Breast epithelium (tissue), 4 donors: ENCODE results near the gene FBXO40. TPM values are rescaled to one million over a fixed set of nuclear protein-coding genes. Genes with fewer than 3 reads are reported as not detected.
A peak's percentile ranks its signal among the peaks of the same experiment; 100 is the strongest.

ENCODE experiments used
- DNase-seq, 2 donors: peaks; one replicate each; pipeline ENCODE4 v3.0.0-alpha.2; 2019; ENCODE audit warnings: low spot score in 2 of 2
- H3K27ac ChIP-seq, 2 donors: fragments of 200-600 bp; sonication (generic) in 1 of 2; one replicate each; pipeline ENCODE4 v1.5.1; 2016 to 2019; ENCODE audit warnings: mild to moderate bottlenecking in 1 of 2
- H3K27me3 ChIP-seq, 2 donors: fragments of 200-600 bp; sonication (generic) in 1 of 2; one replicate each; pipeline versions ENCODE4 v1.5.1 to v1.6.0; 2017 to 2019; ENCODE audit warnings: control low read depth in 1 of 2, mild to moderate bottlenecking in 1 of 2
- H3K36me3 ChIP-seq: fragments of 200-600 bp; one replicate; pipeline ENCODE4 v1.5.1; 2019
- H3K4me1 ChIP-seq, 2 donors: fragments of 200-600 bp; sonication (generic); one replicate each; pipeline ENCODE4 v1.5.1; 2016 to 2019; ENCODE audit warnings: control low read depth in 1 of 2
- H3K4me3 ChIP-seq, 3 donors: fragments of 200-600 bp; sonication (generic); 1 replicate in 2 of 3; 2 replicates in 1 of 3; pipeline ENCODE4 v1.5.1; 2016 to 2019; ENCODE audit warnings: mild to moderate bottlenecking in 3 of 3, moderate library complexity in 2 of 3
- H3K9me3 ChIP-seq, 2 donors: fragments of 200-600 bp; sonication (generic) in 1 of 2; one replicate each; pipeline ENCODE4 v1.5.1; 2016 to 2019; ENCODE audit warnings: control low read depth in 1 of 2
- POLR2A ChIP-seq: fragments of 450-650 bp; IDR thresholded peaks from one replicate; pipeline ENCODE4 v1.6.1; 2016; ENCODE audit warnings: antibody characterized with exemption, mild to moderate bottlenecking, moderate library complexity
- POLR2AphosphoS5 ChIP-seq, 3 donors: sonication (generic); formaldehyde crosslinking; IDR thresholded peaks; one replicate each; pipeline ENCODE4 v1.6.1; 2017; ENCODE audit warnings: antibody characterized with exemption in 3 of 3
- intact Hi-C: fragments of 100-400 bp; cut with DNase I; formaldehyde crosslinking; loops from one replicate; pipeline ENCODE4 v1.15.1; 2023; ENCODE audit warnings: low total_unique reads
- total RNA-seq, 3 donors: library from RNA; depleted of rRNA; stranded (reverse); fragments of >200 nt; gene quantifications; one replicate each; pipeline ENCODE4 v1.1.0, GENCODE V29; 2016
- TF ChIP-seq, protein P1 (sequence below), 3 donors: fragments of 450-650 bp; IDR thresholded peaks; one replicate each; pipeline ENCODE4 v1.5.1; 2016 to 2017; ENCODE audit warnings: antibody characterized with exemption in 3 of 3, mild to moderate bottlenecking in 3 of 3, moderate library complexity in 3 of 3

Gene FBXO40
- total RNA-seq, 3 donors from 2014 or later: not detected

DNA sequence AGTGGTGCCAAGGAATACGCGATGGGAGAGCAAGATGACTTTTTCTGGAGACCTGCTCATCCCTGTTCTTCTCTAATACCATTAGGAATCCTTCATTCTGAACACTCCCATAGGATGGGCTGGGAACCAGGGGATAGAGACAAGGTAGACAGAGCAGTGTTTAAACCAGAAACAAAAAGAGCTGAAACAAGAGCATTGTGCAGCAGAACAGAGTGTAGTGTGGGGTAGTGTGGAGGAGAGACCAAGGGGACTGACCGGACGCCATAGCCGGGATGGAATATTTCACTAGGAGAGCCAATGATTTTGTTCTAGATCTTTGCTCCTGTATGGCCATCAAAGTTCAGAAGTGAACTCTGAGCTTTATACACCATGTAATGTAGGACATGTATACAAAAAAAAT is 51.9 kb downstream of the FBXO40 start:
- Histone ChIP-seq H3K4me1 (peaks cover 0 to 3% of the 10 kb centered on the region in 2 donors), H3K27me3 (no peaks in the 10 kb centered on the region), H3K9me3 (no peaks in the 10 kb centered on the region), H3K36me3 (no peaks in the 10 kb centered on the region), H3K4me3 (no peak overlapping the region), H3K27ac (no peak overlapping the region)
- no peak for DNase-seq
- TF ChIP-seq, protein P1, sequence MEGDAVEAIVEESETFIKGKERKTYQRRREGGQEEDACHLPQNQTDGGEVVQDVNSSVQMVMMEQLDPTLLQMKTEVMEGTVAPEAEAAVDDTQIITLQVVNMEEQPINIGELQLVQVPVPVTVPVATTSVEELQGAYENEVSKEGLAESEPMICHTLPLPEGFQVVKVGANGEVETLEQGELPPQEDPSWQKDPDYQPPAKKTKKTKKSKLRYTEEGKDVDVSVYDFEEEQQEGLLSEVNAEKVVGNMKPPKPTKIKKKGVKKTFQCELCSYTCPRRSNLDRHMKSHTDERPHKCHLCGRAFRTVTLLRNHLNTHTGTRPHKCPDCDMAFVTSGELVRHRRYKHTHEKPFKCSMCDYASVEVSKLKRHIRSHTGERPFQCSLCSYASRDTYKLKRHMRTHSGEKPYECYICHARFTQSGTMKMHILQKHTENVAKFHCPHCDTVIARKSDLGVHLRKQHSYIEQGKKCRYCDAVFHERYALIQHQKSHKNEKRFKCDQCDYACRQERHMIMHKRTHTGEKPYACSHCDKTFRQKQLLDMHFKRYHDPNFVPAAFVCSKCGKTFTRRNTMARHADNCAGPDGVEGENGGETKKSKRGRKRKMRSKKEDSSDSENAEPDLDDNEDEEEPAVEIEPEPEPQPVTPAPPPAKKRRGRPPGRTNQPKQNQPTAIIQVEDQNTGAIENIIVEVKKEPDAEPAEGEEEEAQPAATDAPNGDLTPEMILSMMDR (IDR thresholded peaks at IDR 0.05): no peak
- TF ChIP-seq POLR2AphosphoS5 (IDR thresholded peaks at IDR 0.05): no peak
- TF ChIP-seq POLR2A: no peak
- intact Hi-C loops: no loop called here

DNA sequence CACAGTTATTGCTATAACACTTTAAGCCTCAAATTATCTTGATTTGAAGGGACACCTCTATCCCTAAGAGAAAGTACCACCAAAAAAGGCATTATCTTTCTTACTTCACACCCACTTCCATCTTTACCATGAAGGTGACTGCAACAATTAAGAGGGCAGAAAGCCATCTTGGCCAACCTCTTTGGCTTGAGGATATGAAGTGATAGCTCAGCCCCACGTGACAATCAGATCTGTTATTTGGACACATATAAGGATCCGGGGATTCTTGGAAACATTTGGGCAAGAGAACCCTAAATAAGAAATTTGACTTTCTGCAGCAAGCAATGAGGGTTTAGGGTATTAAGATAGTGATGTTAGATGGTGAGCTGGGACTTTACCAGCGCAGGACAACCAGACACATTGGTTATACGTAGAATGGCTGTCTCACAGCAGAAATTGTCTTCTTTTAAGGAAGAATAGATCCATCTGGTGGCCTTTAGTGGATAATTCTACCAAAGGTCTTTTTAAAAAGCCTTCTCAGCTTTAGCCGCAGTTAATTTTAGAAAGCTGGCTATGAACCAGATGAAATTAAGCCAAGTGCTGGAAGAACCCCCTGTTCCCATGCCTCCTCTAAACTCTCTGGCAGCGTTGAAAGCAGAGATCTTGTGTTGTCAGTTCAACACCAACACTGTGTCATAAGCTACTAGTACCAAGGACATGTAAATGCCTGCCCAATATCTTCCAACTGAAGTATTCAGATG is 55.2 kb downstream of the FBXO40 start:
- H3K4me3 ChIP-seq: no peak overlapping the region
- H3K27ac ChIP-seq: peak overlapping the region in 1 of 2 donors; percentile 27
- H3K36me3 ChIP-seq: no peaks in the 10 kb centered on the region
- no peaks in the 10 kb centered on the region for H3K9me3 ChIP-seq
- DNase-seq: no peak
- peaks cover 0 to 3% of the 10 kb centered on the region in 2 donors for H3K4me1 ChIP-seq
- TF ChIP-seq, protein P1 (IDR thresholded peaks at IDR 0.05): no peak
- peak in 1 of 3 donors; percentile 20 for TF ChIP-seq POLR2AphosphoS5 (IDR thresholded peaks at IDR 0.05)
- intact Hi-C loops: loop anchor here (1.0 kb wide), 1 partner anchor 12 kb away; no protein-coding TSS in a partner anchor
- no peaks in the 10 kb centered on the region for H3K27me3 ChIP-seq

DNA sequence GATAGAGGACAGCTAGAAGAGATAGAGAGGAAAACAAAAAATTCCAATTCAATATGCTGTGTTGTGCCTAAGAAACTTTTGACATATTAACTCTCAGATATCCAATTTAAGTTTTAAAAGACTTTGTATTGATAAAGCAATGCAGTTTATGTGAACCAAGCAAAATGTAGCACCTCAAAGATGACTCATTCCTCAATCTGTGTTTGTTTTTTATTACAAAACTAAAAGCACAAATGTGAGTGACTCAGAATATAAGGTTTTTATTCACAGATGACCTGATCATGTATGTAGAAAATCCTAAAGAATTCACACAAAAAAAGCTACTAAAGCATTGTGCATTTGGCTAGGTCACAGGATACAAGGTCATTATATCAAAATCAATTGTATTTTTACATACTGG is 56.5 kb downstream of the FBXO40 start:
- Histone ChIP-seq H3K4me1 (peaks cover 0 to 3% of the 10 kb centered on the region in 2 donors), H3K27me3 (no peaks in the 10 kb centered on the region), H3K9me3 (no peaks in the 10 kb centered on the region), H3K4me3 (no peak overlapping the region), H3K36me3 (no peaks in the 10 kb centered on the region), H3K27ac (no peak overlapping the region)
- DNase-seq: no peak
- intact Hi-C loops: no loop called here
- TF ChIP-seq, protein P1 (IDR thresholded peaks at IDR 0.05): no peak
- TF ChIP-seq POLR2AphosphoS5 (IDR thresholded peaks at IDR 0.05) (no peak), POLR2A (no peak)

DNA sequence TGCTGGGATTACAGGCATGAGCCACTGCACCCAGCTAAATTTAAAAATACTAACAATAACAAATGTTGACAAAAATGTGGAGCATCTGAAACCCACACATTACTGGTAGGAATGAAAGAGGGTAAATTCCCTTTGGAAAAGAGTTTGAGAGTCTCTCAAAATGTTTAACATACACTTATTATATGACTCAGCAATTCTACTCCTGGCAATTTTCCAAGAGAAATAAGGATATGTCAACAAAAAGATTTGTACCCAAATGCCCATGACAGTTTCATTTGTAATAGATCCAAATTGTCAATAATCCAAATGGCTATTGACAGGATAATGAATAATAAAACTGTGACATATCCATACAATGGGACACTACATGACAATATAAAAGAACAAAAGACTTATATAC is 58.5 kb downstream of the FBXO40 start:
- intact Hi-C loops: no loop called here
- no peak for DNase-seq
- Histone ChIP-seq H3K27me3 (no peaks in the 10 kb centered on the region), H3K4me1 (peaks cover 0 to 3% of the 10 kb centered on the region in 2 donors), H3K27ac (no peak overlapping the region), H3K9me3 (no peaks in the 10 kb centered on the region), H3K4me3 (no peak overlapping the region), H3K36me3 (no peaks in the 10 kb centered on the region)
- TF ChIP-seq, protein P1 (IDR thresholded peaks at IDR 0.05): no peak
- TF ChIP-seq POLR2AphosphoS5 (IDR thresholded peaks at IDR 0.05) (no peak), POLR2A (no peak)

DNA sequence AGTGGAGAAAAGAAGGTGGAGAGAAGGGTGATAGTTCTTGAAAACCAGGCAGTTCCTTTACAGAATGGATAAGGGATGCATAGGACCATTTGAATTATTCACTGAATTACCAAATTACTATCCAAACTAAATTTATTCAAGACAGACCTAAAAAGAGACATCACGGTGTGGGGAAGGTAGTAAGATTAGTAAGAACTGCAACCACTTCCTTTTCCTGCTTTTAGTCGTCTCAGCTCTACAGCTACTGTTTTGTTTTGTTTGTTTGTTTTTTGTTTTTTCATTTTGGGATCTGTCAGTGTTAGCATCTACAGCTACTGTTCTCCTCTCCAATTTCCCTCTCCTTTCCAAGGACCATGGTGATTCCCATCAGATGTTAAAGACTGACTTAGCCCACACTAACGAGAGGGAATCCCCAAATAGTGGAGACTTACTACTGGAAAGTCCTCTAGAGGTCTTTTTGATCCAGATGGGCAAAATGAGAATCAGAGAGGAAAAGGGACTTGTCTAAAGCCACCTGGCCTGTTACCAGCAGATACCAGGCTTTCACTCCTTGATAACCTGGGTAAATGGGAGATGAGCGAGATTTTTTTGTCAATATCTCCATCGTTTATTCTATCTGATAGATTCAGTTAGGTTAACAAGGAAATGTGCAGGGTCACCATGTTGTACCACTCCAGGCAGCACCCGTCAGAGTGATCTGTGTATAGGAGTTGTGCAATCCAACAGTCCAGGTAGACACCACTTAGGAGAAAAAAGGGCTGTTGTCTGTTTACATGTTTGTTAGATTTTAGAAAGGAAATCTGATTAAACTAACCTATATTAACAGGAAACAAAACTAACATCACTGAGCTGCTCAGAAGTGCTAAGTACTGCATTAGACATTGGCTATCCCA is 61.6 kb downstream of the FBXO40 start:
- no peaks in the 10 kb centered on the region for H3K4me1 ChIP-seq
- DNase-seq: no peak
- H3K36me3 ChIP-seq: no peaks in the 10 kb centered on the region
- H3K27me3 ChIP-seq: no peaks in the 10 kb centered on the region
- H3K4me3 ChIP-seq: no peak overlapping the region
- TF ChIP-seq POLR2A (no peak), POLR2AphosphoS5 (IDR thresholded peaks at IDR 0.05) (no peak)
- TF ChIP-seq, protein P1 (IDR thresholded peaks at IDR 0.05): no peak
- no peaks in the 10 kb centered on the region for H3K9me3 ChIP-seq
- no peak overlapping the region for H3K27ac ChIP-seq
- intact Hi-C loops: no loop called here
